Prostate gland (tissue), 2 donors: ENCODE measurements around the gene NAGS. TPM values are rescaled to one million over a fixed set of nuclear protein-coding genes. Genes with fewer than 3 reads are reported as not detected.

Source experiments
- DNase-seq: peaks from one replicate; pipeline ENCODE4 v3.0.0-alpha.2; 2019; ENCODE audit warnings: low spot score
- H3K27ac ChIP-seq, 2 donors: fragments of 200-600 bp; sonication (generic); 2 replicates each; pipeline ENCODE4 v1.5.1; 2017 to 2019
- H3K27me3 ChIP-seq: fragments of 200-600 bp; sonication (generic); replicated peaks from 2 replicates; pipeline ENCODE4 v1.5.1; 2019; ENCODE audit not compliant: insufficient read depth
- H3K36me3 ChIP-seq, 2 donors: fragments of 200-600 bp; sonication (generic); 1 replicate in 1 of 2; 2 replicates in 1 of 2; pipeline versions ENCODE4 v1.5.1 to v1.8.1; 2017 to 2019
- H3K4me1 ChIP-seq: fragments of 200-600 bp; sonication (generic); replicated peaks from 2 replicates; pipeline ENCODE4 v1.5.1; 2019
- H3K4me3 ChIP-seq, 2 donors: fragments of 200-600 bp; sonication (generic); 2 replicates each; pipeline ENCODE4 v1.5.1; 2017 to 2019
- H3K9me3 ChIP-seq: fragments of 200-600 bp; sonication (generic); 2 replicates; pipeline ENCODE4 v1.5.1; 2017
- POLR2A ChIP-seq: fragments of 450-650 bp; IDR thresholded peaks from one replicate; pipeline ENCODE4 v1.6.1; 2016; ENCODE audit warnings: antibody characterized with exemption, mild to moderate bottlenecking
- POLR2AphosphoS5 ChIP-seq: sonication (generic); formaldehyde crosslinking; IDR thresholded peaks from one replicate; pipeline ENCODE4 v1.6.1; 2017; ENCODE audit warnings: antibody characterized with exemption
- WGBS: methylation state at CpG from one replicate; pipeline ENCODE4 v1.1.5; 2018; 5-methylcytosine and 5-hydroxymethylcytosine counted together
- intact Hi-C: fragments of 100-400 bp; cut with DNase I; formaldehyde crosslinking; loops from one replicate; pipeline ENCODE4 v1.14.2; 2022
- total RNA-seq, 2 donors: library from RNA; depleted of rRNA; stranded (reverse); fragments of >200 nt; gene quantifications; one replicate each; pipeline ENCODE4 v1.1.0, GENCODE V29; 2016
- TF ChIP-seq, protein P1 (sequence below), 4 experiments: fragments of 200-600 bp in 2 of 4; fragments of 450-650 bp in 2 of 4; sonication (generic) in 2 of 4; IDR thresholded peaks; 1 replicate in 3 of 4; 2 replicates in 1 of 4; pipeline ENCODE4 v1.5.1; 2016 to 2019; ENCODE audit warnings: antibody characterized with exemption in 4 of 4, mild to moderate bottlenecking in 2 of 4, moderate library complexity in 2 of 4

The NAGS gene
- total RNA-seq, 2 donors from 2014 or later, result 3.1 to 3.8 TPM

DNA sequence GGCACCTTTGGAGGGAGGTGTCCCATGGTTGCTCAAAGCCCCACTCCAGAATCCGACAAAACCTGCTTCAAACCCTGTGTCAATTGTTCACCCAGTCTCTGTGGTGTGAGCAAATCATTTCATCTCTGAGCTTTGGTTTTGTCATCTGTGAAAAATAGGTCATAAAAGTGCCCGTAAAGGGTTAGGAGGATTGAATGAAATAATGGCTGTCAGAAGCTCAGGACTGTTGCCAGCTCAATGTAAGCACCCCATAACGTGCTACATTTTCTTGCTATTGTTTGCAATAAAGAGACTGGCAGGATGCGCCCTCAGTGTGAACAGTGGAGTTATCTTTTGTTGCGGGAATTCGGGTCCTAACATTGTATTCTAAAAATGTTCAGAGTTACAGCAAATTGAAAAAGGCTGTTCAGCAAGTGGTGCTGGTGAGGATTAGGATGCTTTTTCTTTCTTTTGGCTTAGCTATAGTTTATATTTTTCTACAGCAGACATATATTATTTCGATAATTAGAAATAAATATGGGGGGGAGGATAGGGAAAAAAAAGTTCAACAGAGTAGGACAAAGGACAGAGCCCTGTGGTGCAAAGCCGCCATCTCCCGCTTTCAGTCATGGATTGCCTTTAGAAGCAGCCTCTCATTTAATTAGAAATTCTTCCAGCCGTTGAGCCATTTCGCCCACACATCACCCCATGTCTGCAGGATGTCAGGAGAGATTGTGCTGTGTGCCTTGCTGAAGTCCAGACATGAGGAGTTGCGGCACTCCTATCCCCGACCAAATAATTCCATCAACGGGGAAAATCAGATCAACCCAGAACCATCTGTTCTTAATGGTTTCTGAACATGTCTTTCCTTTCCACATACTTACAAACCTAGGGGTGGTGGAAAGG, 29.8 kb upstream of the NAGS start:
- H3K9me3 ChIP-seq, result no peaks in the 10 kb centered on the region
- no peaks in the 10 kb centered on the region for H3K27me3 ChIP-seq
- intact Hi-C loops, result no loop called here
- no peaks in the 10 kb centered on the region for H3K36me3 ChIP-seq
- TF ChIP-seq POLR2AphosphoS5 (no peak), POLR2A (no peak)
- TF ChIP-seq, protein P1, sequence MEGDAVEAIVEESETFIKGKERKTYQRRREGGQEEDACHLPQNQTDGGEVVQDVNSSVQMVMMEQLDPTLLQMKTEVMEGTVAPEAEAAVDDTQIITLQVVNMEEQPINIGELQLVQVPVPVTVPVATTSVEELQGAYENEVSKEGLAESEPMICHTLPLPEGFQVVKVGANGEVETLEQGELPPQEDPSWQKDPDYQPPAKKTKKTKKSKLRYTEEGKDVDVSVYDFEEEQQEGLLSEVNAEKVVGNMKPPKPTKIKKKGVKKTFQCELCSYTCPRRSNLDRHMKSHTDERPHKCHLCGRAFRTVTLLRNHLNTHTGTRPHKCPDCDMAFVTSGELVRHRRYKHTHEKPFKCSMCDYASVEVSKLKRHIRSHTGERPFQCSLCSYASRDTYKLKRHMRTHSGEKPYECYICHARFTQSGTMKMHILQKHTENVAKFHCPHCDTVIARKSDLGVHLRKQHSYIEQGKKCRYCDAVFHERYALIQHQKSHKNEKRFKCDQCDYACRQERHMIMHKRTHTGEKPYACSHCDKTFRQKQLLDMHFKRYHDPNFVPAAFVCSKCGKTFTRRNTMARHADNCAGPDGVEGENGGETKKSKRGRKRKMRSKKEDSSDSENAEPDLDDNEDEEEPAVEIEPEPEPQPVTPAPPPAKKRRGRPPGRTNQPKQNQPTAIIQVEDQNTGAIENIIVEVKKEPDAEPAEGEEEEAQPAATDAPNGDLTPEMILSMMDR (IDR thresholded peaks at IDR 0.05), result no peak
- no peak overlapping the region for H3K4me3 ChIP-seq
- H3K27ac ChIP-seq, result no peak overlapping the region
- DNase-seq, result no peak
- no peaks in the 10 kb centered on the region for H3K4me1 ChIP-seq
- 34% methylated on average over 14 of the region's 14 CpGs for WGBS

GRCh38 chr17:43975898-43976297, 28.5 kb upstream of the NAGS start:
- TF ChIP-seq POLR2AphosphoS5, result no peak
- TF ChIP-seq POLR2A, result no peak
- TF ChIP-seq, protein P1 (IDR thresholded peaks at IDR 0.05), result no peak
- H3K27ac ChIP-seq, result no peak overlapping the region
- no peaks in the 10 kb centered on the region for H3K27me3 ChIP-seq
- no peaks in the 10 kb centered on the region for H3K4me1 ChIP-seq
- H3K36me3 ChIP-seq, result no peaks in the 10 kb centered on the region
- DNase-seq, result no peak
- WGBS, result 87% methylated on average over 22 of the region's 27 CpGs
- no peaks in the 10 kb centered on the region for H3K9me3 ChIP-seq
- intact Hi-C loops, result no loop called here
- H3K4me3 ChIP-seq, result no peak overlapping the region

- H3K9me3 ChIP-seq, result no peaks in the 10 kb centered on the region
- no peaks in the 10 kb centered on the region for H3K4me1 ChIP-seq
- H3K4me3 ChIP-seq, result no peak overlapping the region
- H3K27ac ChIP-seq, result no peak overlapping the region
- intact Hi-C loops, result no loop called here
- no peaks in the 10 kb centered on the region for H3K27me3 ChIP-seq
- no peaks in the 10 kb centered on the region for H3K36me3 ChIP-seq
- 78% methylated on average over 9 of the region's 9 CpGs for WGBS
- TF ChIP-seq, protein P1 (IDR thresholded peaks at IDR 0.05), result no peak
- TF ChIP-seq POLR2AphosphoS5, result no peak
- TF ChIP-seq POLR2A, result no peak
- DNase-seq, result no peak
These were observed 27.2 kb upstream of the NAGS start for GRCh38 chr17:43976963-43977837.

DNA sequence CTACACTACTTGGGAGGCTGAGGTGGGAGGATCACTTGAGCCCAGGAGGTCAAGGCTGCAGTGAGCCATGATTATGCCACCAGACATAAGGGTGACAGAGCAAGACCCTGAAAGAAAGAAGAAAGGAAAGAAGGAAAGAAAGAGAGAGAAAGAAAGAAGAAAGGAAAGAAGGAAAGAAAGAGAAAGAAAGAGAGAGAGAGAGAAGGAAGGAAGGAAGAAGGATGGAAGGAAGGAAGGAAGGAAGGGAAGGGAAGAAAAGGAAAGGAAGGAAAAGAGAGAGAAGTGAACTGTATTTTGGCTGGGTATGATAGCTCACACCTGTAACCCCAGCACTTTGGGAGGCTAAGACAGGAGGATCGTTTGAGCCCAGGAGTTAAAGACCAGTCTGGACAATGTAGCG, 26.3 kb upstream of the NAGS start:
- Histone ChIP-seq H3K9me3 (no peaks in the 10 kb centered on the region), H3K4me3 (no peak overlapping the region), H3K4me1 (no peaks in the 10 kb centered on the region), H3K27ac (no peak overlapping the region), H3K36me3 (no peaks in the 10 kb centered on the region), H3K27me3 (no peaks in the 10 kb centered on the region)
- WGBS, result 68% methylated on average over 2 of the region's 2 CpGs
- TF ChIP-seq, protein P1 (IDR thresholded peaks at IDR 0.05), result no peak
- no peak for TF ChIP-seq POLR2AphosphoS5
- no peak for TF ChIP-seq POLR2A
- intact Hi-C loops, result no loop called here
- DNase-seq, result no peak
